Measurements from ENCODE around the gene PRPF6.

- TF ChIP-seq CTCF (IDR thresholded peaks at IDR 0.05) (no peak), EZH2 (IDR thresholded peaks at IDR 0.05; ENCODE audit: borderline replicate concordance, insufficient read depth, low read depth, low read length, poor library complexity, severe bottlenecking) (no peak)
These were observed 49.2 kb upstream of the PRPF6 start for GRCh38 chr20:63931735-63932134.
